Hematopoietic multipotent progenitor cell treated with erythropoietin and hydrocortisone succinate and interleukin-3 and kit ligand, for 6 days (in vitro differentiated cells): Measurements from ENCODE around the gene ACTL7A.
A peak's percentile ranks its signal among the peaks of the same experiment; 100 is the strongest.

ENCODE experiments used
- DNase-seq: peaks from one replicate; pipeline ENCODE4 v3.0.0-alpha.2; 2015

The ACTL7A gene

DNA sequence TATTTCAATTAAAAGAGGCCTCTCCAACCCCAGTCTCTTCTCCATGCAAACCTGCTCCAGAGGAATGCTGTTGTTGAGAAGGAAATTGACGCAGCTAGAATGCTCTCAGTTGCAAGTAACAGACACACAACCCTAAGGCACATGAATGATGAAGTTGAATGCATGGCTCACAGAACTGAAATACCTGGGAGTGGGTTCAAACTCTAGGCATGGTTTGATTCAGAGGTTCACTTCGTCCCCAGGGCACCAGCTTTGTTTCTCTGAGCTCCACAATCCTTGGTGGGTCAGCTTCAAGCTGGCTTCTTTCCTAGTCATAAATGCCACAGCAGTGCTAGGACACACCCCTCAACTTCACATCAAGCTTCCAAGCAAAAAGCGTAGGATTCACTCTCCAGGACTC, 10.9 kb upstream of the ACTL7A start:
- DNase-seq = no peak

DNA sequence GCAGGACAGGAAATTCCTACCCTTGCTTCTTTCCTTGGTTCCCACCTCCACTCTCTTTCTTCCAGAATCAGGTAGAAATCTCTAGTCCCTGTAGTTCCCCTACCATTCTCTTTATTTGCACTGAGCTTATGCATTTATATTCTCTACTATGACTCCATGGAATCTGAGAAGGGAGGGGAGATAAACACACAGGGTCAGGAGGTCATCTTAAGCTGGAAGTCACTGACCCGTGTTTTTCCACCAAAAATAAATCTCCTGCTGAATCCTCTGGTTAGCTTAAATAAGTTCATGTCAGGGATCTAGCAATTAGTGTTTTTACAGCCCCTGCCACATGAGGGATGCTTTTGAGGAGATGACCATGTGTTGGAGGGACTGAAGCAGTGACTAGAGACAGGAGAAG, 10.0 kb upstream of the ACTL7A start:
- no peak for DNase-seq

- DNase-seq = no peak
These were observed 8.0 kb upstream of the ACTL7A start for GRCh38 chr9:108854094-108854493.

DNA sequence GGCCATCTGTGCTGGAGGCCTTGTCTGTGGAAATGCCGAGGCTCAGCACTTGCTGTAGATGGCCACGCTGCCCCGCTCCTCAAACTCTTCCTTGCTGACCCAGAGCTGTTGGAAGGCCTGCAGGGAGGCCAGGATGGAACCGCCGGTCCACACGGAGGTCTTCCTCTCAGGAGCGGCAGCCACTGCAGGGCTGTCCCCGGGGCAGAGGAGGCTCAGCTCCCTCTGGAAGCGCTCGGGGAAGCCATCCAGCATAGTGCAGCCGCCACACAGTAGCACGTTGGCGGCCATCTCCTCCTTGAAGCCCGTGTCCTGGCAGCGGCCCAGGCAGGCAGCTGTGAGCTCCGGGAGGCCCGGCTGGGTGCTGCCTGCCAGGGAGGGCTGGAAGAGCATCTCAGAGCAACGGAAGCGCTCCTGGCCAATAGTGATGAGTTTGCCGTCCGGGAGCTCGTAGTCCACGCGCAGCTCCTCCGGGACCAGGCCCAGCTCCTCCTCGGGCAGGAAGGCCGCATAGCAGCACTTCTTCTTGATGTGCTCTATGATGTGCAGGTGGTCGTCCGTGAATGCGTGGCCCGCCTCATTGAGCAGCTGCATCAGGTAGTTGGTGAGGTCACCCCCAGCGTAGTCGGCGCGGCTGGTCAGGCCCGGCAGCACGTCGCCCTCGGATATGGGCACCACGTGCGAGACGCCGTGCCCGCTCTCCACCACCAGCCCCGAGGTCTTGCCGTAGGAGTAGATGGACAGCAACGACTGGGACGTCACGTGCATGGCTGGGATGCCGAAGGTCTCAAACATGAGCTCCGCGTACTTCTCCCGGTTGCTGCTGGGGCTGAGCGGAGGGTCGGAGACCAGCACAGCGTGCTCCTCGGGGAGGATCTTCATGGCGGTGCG, 7.2 kb upstream of the ACTL7A start:
- no peak for DNase-seq

DNA sequence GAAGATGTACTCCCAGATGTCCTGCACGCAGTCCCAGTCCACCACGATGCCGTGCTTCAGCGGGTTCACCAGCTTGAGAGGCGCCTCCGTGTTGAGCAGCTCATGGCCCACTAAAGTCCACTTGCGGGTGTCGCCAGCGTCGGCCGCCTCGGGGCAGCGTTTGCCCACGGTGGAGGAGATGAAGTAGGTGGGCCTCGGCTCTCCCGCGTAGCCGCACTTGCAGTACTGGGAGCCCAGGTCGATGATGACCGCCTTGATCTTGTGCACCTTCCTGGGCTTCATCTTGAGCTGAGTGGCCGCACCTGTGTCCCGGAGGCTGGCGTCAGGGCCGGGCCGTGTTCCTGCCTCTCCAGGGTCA, 6.6 kb upstream of the ACTL7A start:
- DNase-seq = no peak

DNA sequence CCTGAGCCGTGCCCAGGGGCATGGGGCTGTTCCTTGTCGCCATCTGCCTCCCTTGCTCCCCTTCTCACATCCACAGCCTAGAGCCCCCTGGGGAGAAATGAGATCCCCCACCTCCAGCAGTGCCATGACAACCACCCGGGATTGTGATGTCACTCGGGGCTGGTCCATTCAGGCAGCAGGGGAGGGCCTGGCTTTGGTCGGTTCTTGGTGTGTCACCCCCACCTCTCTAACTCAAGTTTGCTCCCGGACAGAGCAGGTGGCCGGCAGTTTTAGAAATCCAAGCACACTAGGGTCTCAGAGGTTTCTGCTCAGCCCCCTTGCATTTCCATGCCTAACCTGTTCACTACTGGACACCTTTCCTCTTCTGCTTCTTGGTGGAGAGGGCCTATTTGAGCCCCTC, 6.2 kb upstream of the ACTL7A start, which contains the start of gene ACTL7B:
TSS of gene ACTL7B (minus strand) at position 99 of the 400 bp plus-strand sequence. CDS start at position 43, 56 bp downstream.
- DNase-seq = no peak

DNA sequence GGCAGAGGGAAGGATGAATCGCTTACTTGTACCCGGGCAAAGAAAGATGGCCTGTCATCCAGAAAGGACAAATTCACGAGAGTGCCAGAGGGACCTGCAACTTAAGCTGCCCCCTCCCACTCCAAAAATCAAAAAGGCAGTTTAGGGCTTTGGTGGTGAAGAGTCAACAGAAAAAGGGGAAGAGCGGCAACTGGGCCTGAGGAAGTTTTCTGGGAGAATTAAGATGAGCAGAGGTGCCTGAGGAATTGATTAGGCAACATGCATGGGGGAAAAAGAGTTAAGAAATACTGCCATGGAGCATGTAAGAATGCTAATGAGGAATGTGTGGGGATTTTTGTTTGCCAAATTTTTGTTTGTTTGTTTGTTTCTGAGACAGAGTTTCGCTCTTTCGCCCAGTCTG, 4.5 kb upstream of the ACTL7A start:
- DNase-seq = no peak

DNA sequence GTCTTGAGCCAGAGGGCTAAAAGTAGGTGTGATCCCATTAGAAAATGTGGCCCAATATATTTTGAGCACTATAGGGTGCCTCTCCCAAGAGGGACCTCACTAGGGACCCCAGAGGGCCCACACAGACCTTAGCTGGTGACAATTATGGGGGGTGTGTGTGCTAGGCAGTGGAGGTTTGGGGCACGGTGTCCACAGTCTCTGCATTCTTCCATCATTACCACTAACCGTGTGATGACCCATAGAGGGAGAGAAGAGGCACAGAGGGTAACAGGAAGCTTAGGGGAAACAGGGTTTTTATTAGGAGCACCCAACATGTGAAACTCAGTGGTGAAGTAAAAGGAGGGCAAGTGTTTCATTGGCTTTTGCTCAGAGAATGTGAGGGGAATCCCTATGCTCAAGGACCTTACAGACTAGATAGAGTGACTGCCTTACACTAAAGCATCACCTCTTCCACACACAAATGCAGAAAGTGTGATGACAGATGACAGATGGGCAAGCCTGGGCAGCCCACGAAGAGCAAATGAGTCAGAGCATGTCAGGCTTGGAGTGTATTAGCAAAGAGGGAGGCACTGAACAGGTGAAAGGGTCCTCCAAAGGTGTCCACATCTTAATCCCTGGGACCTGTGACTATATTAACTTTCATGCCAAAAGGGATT, 2.5 kb upstream of the ACTL7A start:
- DNase-seq = no peak

DNA sequence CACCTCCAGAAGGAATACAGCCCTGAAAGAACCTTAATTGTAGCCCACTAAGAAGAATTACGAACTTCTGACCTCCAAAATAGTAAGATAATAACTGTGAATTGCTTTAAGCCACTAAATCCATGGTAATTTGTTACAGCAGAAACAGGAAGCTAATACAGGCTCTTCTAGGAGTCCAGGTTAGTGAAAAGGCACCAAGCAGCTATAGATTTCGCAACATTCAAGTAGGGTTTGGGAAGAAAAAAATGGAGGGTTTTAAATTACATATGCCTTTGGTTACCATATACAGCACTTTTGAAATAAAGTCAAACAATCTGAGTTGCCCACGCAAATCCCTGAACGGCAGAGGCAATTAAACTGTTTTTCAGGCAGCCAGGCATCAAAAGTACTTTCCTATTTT, 1.7 kb upstream of the ACTL7A start:
- no peak for DNase-seq

GRCh38 chr9:108860764-108861163, 1.3 kb upstream of the ACTL7A start:
- DNase-seq = no peak

GRCh38 chr9:108861464-108861863, 602 bp upstream of the ACTL7A start:
- DNase-seq = no peak

- no peak for DNase-seq
These were observed 1.8 kb downstream of the ACTL7A start for GRCh38 chr9:108863891-108864290.

- DNase-seq = no peak
These were observed 2.4 kb downstream of the ACTL7A start for GRCh38 chr9:108864446-108864845.

DNA sequence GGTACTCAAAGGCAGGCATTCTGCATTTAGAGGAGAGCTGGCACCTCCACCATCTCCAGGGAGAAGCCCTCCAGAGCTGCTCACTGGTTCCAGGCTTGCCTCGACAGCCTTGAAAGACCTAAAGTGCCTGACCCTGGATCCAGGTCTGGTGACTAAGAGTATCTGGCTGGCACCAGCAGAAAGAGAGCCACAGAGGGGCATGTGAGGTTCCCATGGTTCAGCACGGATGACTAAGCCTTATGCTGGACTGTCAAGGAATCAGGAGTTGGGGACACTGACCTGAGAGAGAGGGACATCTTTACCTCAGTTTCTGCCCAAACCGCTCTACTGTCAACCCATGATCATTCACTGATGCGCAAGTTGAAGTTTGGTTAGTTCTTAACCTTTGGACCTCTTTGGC, 3.0 kb downstream of the ACTL7A start:
- DNase-seq = no peak

DNA sequence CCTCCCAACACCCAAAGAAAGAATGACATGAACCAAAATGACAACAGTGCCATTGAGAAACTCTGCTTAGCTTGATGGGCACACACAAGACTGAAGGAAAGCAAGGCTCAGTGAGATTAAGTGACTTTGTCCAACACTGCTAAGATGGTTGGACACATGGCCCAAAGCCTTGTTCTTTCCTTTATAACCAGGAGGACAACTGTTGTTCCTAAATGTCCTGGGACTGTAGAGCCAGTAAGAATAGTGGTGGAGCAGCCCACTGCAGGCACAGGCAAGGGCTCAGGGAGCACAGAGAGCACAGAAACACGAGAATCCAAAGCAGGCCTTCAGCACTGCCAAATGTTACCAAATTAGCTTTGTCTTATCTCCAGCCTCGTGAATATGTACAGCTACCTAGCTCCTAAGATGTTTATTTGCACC, 3.9 kb downstream of the ACTL7A start:
- no peak for DNase-seq

- no peak for DNase-seq
These were observed 5.0 kb downstream of the ACTL7A start for GRCh38 chr9:108867116-108867515.

DNA sequence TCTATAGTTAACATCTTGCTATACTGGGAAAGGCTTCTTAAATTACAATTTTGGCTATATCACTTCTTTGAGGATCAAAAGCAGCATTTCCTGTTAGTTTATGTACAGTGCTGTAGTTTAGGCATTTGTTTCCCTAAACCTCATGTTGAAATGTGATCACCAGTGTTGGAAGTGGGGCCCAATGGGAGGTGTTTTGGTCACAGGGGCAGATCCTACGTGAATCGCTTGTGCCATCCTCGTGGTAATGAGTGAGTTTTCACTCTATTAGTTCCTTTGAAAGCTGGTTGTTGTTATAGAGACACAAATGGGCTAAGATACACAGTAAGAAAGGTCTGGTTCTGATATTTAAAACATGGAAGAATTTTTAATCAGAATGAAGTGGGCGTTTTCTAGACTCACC, 5.8 kb downstream of the ACTL7A start:
- DNase-seq = no peak

- DNase-seq = no peak
These were observed 7.1 kb downstream of the ACTL7A start for GRCh38 chr9:108869092-108869725.

- no peak for DNase-seq
These were observed 12.2 kb downstream of the ACTL7A start for GRCh38 chr9:108874058-108874788.

DNA sequence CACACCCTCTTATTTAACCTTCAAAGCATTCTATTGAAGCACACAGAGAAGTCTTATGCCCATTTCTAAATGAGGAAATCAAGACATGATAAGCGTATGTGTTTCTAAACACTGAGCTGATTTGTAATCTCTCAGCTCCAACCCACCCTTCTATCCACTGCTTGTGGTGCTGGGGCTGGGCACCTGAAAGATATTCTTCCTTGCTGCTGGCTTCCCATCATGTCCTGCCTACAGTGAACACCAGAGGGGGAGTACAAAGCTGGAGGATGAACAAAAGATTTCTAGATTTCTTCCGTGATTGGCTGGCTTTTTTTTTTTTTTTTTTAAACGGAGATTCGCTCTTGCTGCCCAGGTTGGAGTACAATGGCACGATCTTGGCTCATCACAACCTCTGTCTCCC, 14.4 kb downstream of the ACTL7A start:
- DNase-seq = peak; percentile 25

- no peak for DNase-seq
These were observed 15.5 kb downstream of the ACTL7A start for GRCh38 chr9:108877524-108877923.

DNA sequence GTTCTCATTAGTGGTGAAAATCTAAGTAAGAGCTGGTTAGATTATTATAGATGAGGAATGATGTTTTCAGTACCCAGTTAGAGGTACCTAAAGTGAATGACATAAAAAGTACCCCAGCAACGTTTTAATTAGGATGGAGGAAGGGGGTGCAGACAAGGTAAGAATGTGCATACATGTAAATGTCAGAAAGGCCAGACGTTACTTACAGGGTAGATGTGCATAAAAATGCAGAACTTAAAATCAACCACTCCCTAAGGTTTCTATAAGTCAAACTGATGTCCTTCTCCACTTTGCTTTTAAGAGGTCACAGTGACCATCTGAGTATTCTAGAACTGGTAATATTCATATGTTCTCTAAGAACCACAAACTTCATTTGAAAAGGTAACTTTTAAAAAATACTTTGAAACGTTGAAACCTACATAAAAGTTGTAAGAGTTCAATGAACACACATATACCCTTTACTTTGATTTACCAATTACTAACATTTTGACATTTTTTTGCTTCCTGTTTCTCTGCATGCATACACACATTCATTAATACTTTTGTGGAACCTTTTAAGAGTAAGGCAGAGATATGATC, 18.8 kb downstream of the ACTL7A start:
- DNase-seq = no peak
